GM12878 (cell line): ENCODE measurements around the gene BBC3. TPM values are rescaled to one million over a fixed set of nuclear protein-coding genes. Genes with fewer than 3 reads are reported as not detected.

Experiments
- BHLHE40 ChIP-seq, 2 experiments: fragments of 450-650 bp in 1 of 2; IDR thresholded peaks; 2 replicates each; pipeline ENCODE4 v1.6.1; 2011 to 2017; ENCODE audit warnings: low read depth in 2 of 2, borderline replicate concordance in 1 of 2, improper control_type of control experiment in 1 of 2, low read length in 1 of 2, mild to moderate bottlenecking in 1 of 2
- CHD1 ChIP-seq: IDR thresholded peaks from 2 replicates; pipeline ENCODE4 v1.6.1; 2012; ENCODE audit warnings: low read depth, low read length, improper control_type of control experiment
- ESRRA ChIP-seq: IDR thresholded peaks from 2 replicates; pipeline ENCODE4 v1.6.1; 2012; ENCODE audit warnings: mild to moderate bottlenecking, low read length, improper control_type of control experiment
- GATAD2B ChIP-seq: fragments of 450-650 bp; conservative IDR thresholded peaks from 2 replicates; pipeline ENCODE4 v1.6.1; 2017; ENCODE audit warnings: low read depth, mild to moderate bottlenecking, moderate library complexity
- HDAC2 ChIP-seq: fragments of 200-600 bp; sonication (generic); IDR thresholded peaks from 2 replicates; pipeline ENCODE4 v1.6.1; 2017
- MYC ChIP-seq: IDR thresholded peaks from 2 replicates; pipeline ENCODE4 v1.6.1; 2011; ENCODE audit warnings: mild to moderate bottlenecking, low read length, moderate library complexity, inconsistent platforms; ENCODE audit not compliant: insufficient read depth, insufficient replicate concordance, insufficient read length, severe bottlenecking
- NFIC ChIP-seq: IDR thresholded peaks from 2 replicates; pipeline ENCODE4 v1.6.1; 2012; ENCODE audit warnings: low read depth, mild to moderate bottlenecking, inconsistent platforms, low read length, moderate library complexity
- STAT3 ChIP-seq: IDR thresholded peaks from 2 replicates; pipeline ENCODE4 v1.6.1; 2011; ENCODE audit warnings: low read depth, low read length, improper control_type of control experiment
- ZBED1 ChIP-seq: IDR thresholded peaks from 2 replicates; pipeline ENCODE4 v1.6.1; 2016; ENCODE audit warnings: borderline replicate concordance
- polyA plus RNA-seq, 11 experiments: library from polyadenylated mRNA; depleted of rRNA in 4 of 11; unstranded in 6 of 11; stranded (reverse) in 5 of 11; fragments of >200 nt; fragmentation: Nextera tagmentation in 4 of 11; fragmentation: Illumina TruSeq in 1 of 11; extraction: Ambion mirVana in 4 of 11; extraction: Trizol in 1 of 11; gene quantifications; 1 replicate in 1 of 11; 2 replicates in 10 of 11; pipeline versions ENCODE4 v1.2.1 to v1.2.3, GENCODE V29; 2011 to 2016; ENCODE audit warnings: inconsistent platforms in 2 of 11, missing spikeins in 2 of 11, low read depth in 1 of 11
- total RNA-seq, 4 experiments: library from RNA; depleted of rRNA in 3 of 4; stranded (reverse); fragments of >200 nt in 3 of 4; fragmentation: Illumina TruSeq in 1 of 4; extraction: Trizol in 1 of 4; gene quantifications; 2 replicates each; pipeline versions ENCODE4 v1.2.1 to v1.2.3, GENCODE V29; 2013 to 2021
- TF ChIP-seq, protein P1 (sequence below): fragments of 450-650 bp; formaldehyde crosslinking; IDR thresholded peaks from 2 replicates; pipeline ENCODE4 v1.4.0; 2020; ENCODE audit warnings: mild to moderate bottlenecking, moderate library complexity
- TF ChIP-seq, protein P2 (sequence below): fragments of 450-650 bp; IDR thresholded peaks from 2 replicates; pipeline ENCODE4 v1.6.1; 2017; ENCODE audit warnings: mild to moderate bottlenecking, moderate library complexity
- TF ChIP-seq, protein P3 (sequence below): fragments of 450-650 bp; formaldehyde crosslinking; IDR thresholded peaks from 2 replicates; pipeline ENCODE4 v1.4.0; 2022; ENCODE audit warnings: mild to moderate bottlenecking, moderate library complexity
- TF ChIP-seq, protein P4 (sequence below), 3 experiments: IDR thresholded peaks in 2 of 3; conservative IDR thresholded peaks in 1 of 3; 2 replicates each; pipeline ENCODE4 v1.5.1; 2011; ENCODE audit warnings: low read depth in 3 of 3, low read length in 3 of 3, mild to moderate bottlenecking in 3 of 3, control low read depth in 2 of 3, moderate library complexity in 2 of 3, inconsistent platforms in 1 of 3, mixed read lengths in 1 of 3; ENCODE audit not compliant: control insufficient read depth in 2 of 3, insufficient read depth in 1 of 3; ENCODE audit errors: extremely low read depth in 1 of 3
- TF ChIP-seq, protein P5 (sequence below): IDR thresholded peaks from 2 replicates; pipeline ENCODE4 v1.6.1; 2012; ENCODE audit warnings: low read depth, low read length, improper control_type of control experiment

The BBC3 gene
- total and polyA plus RNA-seq, 10 of the 15 experiments (the other 5 are each of a cell fraction or from before 2014, with no cell fraction given): 0.10 to 17.9 (median 7.5) TPM

DNA sequence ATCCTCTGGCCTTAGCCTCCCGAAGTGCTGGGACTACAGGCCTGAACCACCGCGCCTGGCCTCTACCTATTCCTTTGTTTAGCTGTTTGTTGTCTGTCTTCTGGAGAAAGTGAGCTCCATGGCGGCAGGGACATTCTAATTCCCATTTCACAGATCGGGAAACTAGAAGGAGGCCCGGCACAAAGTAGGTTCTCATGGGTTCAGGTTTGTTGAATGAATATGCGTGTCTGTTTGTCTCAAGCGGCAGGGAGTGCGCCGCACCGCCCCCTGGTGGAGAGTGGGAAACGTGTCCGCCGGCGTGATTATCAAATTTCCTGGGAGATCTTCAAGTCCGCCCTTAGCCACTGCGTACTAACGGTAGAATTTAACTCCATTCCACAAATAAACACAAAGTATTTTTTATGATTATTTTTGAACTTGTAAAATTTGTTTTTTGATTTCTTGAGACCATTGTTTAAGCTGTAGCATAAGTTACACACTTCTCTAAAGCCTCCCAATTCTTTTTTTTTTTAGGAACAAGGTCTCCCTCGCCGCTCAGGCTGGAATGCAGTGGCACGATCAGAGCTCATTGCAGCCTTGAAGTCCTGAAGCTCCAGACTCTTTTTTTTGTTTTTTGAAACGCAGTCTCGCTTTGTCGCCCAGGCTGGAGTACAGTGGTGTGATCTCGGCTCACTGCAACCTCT, 16.4 kb upstream of the BBC3 start (continued):
- TF ChIP-seq NFIC (no peak), CHD1 (no peak), GATAD2B (0 out of 2 replicates have a peak, but pooled peaks have one; percentile 49), MYC (no peak), ESRRA (peak; percentile 25; the same call in 1 of the 2 replicates), ZBED1 (no peak), BHLHE40 (IDR thresholded peaks at IDR 0.05; ENCODE audit: borderline replicate concordance in 1 of 2, low read depth in 2 of 2, low read length in 1 of 2) (0 out of 4 replicates have a peak, but pooled peaks of 1 of the 2 experiments have one; percentile 14), STAT3 (no peak), HDAC2 (no peak)
- TF ChIP-seq, protein P1, sequence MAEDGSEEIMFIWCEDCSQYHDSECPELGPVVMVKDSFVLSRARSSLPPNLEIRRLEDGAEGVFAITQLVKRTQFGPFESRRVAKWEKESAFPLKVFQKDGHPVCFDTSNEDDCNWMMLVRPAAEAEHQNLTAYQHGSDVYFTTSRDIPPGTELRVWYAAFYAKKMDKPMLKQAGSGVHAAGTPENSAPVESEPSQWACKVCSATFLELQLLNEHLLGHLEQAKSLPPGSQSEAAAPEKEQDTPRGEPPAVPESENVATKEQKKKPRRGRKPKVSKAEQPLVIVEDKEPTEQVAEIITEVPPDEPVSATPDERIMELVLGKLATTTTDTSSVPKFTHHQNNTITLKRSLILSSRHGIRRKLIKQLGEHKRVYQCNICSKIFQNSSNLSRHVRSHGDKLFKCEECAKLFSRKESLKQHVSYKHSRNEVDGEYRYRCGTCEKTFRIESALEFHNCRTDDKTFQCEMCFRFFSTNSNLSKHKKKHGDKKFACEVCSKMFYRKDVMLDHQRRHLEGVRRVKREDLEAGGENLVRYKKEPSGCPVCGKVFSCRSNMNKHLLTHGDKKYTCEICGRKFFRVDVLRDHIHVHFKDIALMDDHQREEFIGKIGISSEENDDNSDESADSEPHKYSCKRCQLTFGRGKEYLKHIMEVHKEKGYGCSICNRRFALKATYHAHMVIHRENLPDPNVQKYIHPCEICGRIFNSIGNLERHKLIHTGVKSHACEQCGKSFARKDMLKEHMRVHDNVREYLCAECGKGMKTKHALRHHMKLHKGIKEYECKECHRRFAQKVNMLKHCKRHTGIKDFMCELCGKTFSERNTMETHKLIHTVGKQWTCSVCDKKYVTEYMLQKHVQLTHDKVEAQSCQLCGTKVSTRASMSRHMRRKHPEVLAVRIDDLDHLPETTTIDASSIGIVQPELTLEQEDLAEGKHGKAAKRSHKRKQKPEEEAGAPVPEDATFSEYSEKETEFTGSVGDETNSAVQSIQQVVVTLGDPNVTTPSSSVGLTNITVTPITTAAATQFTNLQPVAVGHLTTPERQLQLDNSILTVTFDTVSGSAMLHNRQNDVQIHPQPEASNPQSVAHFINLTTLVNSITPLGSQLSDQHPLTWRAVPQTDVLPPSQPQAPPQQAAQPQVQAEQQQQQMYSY (CRISPR knock-in tag): no peak
- TF ChIP-seq, protein P2, sequence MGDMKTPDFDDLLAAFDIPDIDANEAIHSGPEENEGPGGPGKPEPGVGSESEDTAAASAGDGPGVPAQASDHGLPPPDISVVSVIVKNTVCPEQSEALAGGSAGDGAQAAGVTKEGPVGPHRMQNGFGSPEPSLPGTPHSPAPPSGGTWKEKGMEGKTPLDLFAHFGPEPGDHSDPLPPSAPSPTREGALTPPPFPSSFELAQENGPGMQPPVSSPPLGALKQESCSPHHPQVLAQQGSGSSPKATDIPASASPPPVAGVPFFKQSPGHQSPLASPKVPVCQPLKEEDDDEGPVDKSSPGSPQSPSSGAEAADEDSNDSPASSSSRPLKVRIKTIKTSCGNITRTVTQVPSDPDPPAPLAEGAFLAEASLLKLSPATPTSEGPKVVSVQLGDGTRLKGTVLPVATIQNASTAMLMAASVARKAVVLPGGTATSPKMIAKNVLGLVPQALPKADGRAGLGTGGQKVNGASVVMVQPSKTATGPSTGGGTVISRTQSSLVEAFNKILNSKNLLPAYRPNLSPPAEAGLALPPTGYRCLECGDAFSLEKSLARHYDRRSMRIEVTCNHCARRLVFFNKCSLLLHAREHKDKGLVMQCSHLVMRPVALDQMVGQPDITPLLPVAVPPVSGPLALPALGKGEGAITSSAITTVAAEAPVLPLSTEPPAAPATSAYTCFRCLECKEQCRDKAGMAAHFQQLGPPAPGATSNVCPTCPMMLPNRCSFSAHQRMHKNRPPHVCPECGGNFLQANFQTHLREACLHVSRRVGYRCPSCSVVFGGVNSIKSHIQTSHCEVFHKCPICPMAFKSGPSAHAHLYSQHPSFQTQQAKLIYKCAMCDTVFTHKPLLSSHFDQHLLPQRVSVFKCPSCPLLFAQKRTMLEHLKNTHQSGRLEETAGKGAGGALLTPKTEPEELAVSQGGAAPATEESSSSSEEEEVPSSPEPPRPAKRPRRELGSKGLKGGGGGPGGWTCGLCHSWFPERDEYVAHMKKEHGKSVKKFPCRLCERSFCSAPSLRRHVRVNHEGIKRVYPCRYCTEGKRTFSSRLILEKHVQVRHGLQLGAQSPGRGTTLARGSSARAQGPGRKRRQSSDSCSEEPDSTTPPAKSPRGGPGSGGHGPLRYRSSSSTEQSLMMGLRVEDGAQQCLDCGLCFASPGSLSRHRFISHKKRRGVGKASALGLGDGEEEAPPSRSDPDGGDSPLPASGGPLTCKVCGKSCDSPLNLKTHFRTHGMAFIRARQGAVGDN: no peak
- TF ChIP-seq, protein P3, sequence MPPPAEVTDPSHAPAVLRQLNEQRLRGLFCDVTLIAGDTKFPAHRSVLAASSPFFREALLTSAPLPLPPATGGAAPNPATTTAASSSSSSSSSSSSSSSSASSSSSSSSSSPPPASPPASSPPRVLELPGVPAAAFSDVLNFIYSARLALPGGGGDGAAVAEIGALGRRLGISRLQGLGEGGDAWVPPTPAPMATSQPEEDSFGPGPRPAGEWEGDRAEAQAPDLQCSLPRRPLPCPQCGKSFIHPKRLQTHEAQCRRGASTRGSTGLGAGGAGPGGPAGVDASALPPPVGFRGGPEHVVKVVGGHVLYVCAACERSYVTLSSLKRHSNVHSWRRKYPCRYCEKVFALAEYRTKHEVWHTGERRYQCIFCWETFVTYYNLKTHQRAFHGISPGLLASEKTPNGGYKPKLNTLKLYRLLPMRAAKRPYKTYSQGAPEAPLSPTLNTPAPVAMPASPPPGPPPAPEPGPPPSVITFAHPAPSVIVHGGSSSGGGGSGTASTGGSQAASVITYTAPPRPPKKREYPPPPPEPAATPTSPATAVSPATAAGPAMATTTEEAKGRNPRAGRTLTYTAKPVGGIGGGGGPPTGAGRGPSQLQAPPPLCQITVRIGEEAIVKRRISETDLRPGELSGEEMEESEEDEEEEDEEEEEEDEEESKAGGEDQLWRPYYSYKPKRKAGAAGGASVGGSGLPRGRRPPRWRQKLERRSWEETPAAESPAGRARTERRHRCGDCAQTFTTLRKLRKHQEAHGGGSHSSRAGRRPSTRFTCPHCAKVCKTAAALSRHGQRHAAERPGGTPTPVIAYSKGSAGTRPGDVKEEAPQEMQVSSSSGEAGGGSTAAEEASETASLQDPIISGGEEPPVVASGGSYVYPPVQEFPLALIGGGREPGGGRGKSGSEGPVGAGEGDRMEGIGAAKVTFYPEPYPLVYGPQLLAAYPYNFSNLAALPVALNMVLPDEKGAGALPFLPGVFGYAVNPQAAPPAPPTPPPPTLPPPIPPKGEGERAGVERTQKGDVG (CRISPR knock-in tag): no peak
- TF ChIP-seq, protein P4, sequence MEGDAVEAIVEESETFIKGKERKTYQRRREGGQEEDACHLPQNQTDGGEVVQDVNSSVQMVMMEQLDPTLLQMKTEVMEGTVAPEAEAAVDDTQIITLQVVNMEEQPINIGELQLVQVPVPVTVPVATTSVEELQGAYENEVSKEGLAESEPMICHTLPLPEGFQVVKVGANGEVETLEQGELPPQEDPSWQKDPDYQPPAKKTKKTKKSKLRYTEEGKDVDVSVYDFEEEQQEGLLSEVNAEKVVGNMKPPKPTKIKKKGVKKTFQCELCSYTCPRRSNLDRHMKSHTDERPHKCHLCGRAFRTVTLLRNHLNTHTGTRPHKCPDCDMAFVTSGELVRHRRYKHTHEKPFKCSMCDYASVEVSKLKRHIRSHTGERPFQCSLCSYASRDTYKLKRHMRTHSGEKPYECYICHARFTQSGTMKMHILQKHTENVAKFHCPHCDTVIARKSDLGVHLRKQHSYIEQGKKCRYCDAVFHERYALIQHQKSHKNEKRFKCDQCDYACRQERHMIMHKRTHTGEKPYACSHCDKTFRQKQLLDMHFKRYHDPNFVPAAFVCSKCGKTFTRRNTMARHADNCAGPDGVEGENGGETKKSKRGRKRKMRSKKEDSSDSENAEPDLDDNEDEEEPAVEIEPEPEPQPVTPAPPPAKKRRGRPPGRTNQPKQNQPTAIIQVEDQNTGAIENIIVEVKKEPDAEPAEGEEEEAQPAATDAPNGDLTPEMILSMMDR (IDR thresholded peaks at IDR 0.05 in 2 of 3, conservative IDR thresholded peaks at IDR 0.05 in 1 of 3; ENCODE audit: control insufficient read depth in 2 of 3, extremely low read depth in 1 of 3, insufficient read depth in 1 of 3, low read depth in 3 of 3, low read length in 3 of 3): peak; percentile 84 to 89 (median 88)
- TF ChIP-seq, protein P5, sequence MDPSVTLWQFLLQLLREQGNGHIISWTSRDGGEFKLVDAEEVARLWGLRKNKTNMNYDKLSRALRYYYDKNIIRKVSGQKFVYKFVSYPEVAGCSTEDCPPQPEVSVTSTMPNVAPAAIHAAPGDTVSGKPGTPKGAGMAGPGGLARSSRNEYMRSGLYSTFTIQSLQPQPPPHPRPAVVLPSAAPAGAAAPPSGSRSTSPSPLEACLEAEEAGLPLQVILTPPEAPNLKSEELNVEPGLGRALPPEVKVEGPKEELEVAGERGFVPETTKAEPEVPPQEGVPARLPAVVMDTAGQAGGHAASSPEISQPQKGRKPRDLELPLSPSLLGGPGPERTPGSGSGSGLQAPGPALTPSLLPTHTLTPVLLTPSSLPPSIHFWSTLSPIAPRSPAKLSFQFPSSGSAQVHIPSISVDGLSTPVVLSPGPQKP: 0 out of 2 replicates have a peak, but pooled peaks have one; percentile 13
